MCF 10A (cell line): ENCODE measurements around the gene MEI1. TPM values are rescaled to one million over a fixed set of nuclear protein-coding genes. Genes with fewer than 3 reads are reported as not detected.

Experiments used
- BruUV-seq: library from RNA; stranded (reverse); fragments of 400-500 nt; replicated peaks from 2 replicates; lab custom pipeline; 2021; lab: Mats Ljungman, UMichigan
- CTCF ChIA-PET: fragments of 300-600 bp; sonication (Branson Sonifier 250); formaldehyde crosslinking; extraction: SDS; loops from one replicate; lab custom pipeline; 2021; ENCODE audit warnings: antibody characterized with exemption, inconsistent platforms; lab: Yijun Ruan, JAX
- POLR2A ChIA-PET: fragments of 300-600, 350-650 bp; sonication (Branson Sonifier 250); formaldehyde crosslinking; extraction: SDS; loops from one replicate; lab custom pipeline; 2020; ENCODE audit warnings: antibody characterized with exemption, inconsistent platforms; lab: Yijun Ruan, JAX
- DNase-seq: peaks from one replicate; pipeline ENCODE4 v3.0.0-alpha.2; 2018; ENCODE audit not compliant: unreplicated experiment
- H3K27ac Mint-ChIP-seq: one replicate; pipeline ENCODE4 v1.8.0; 2022; ENCODE audit warnings: mild to moderate bottlenecking, low read depth, mixed read lengths; ENCODE audit not compliant: unreplicated experiment
- H3K27me3 Mint-ChIP-seq: one replicate; pipeline ENCODE4 v1.8.0; 2022; ENCODE audit warnings: mixed read lengths; ENCODE audit not compliant: insufficient read depth, unreplicated experiment
- H3K36me3 Mint-ChIP-seq: one replicate; pipeline ENCODE4 v1.8.0; 2022; ENCODE audit warnings: mild to moderate bottlenecking, moderate library complexity, mixed read lengths; ENCODE audit not compliant: insufficient read depth, unreplicated experiment
- H3K4me1 Mint-ChIP-seq: one replicate; pipeline ENCODE4 v1.8.0; 2022; ENCODE audit warnings: mixed read lengths; ENCODE audit not compliant: insufficient read depth, unreplicated experiment
- H3K4me3 Mint-ChIP-seq: one replicate; pipeline ENCODE4 v1.8.0; 2022; ENCODE audit warnings: mild to moderate bottlenecking, moderate library complexity, mixed read lengths; ENCODE audit not compliant: unreplicated experiment
- H3K9me3 Mint-ChIP-seq: one replicate; pipeline ENCODE4 v1.8.0; 2022; ENCODE audit warnings: mixed read lengths; ENCODE audit not compliant: unreplicated experiment
- intact Hi-C: fragments of 100-400 bp; cut with micrococcal nuclease; formaldehyde crosslinking; loops from 2 replicates; pipeline ENCODE4 v1.14.1; 2022
- total RNA-seq: library from RNA; stranded (reverse); gene quantifications from 2 replicates; pipeline ENCODE4 v1.2.3, GENCODE V29; 2022
- TF ChIP-seq, protein P1 (sequence below): fragments of 200-600 bp; IDR thresholded peaks from one replicate; pipeline ENCODE4 v1.8.0; 2022; ENCODE audit warnings: antibody characterized with exemption, mild to moderate bottlenecking; ENCODE audit not compliant: unreplicated experiment

The MEI1 gene
- total RNA-seq, 1 experiment from 2014 or later = not detected

DNA sequence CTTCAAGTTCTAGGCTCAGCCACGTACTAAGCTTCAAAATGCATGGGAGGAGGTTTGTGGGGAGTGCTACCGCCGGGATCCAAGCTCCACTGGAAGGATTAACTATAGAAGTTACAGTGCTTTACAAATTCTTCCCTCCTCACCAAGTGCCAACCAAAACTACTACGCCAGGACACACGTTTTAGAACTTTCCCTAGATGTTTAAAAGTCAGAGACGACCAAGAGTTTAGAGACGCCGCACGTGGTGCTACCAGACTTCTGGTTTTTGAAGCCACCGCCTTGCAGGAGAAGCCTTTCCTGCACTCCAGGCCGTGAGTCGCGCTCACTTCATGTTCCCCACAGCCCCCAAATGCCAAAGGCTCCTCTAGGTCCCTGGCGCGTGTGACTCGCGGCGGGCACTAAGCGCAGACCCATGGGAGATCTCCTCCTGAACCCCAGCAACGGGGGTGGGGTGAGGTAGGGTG is 11.4 kb upstream of the MEI1 start:
- no peak for DNase-seq
- ChIA-PET CTCF (interaction anchor here (1.3 to 3.7 kb wide), 2 partner anchors 10 to 15 kb away, joined by 3 to 22 read pairs; no protein-coding TSS in a partner anchor), POLR2A (interaction anchor here (0.6 to 3.5 kb wide), 28 partner anchors 8 to 859 kb away, joined by 3 to 35 read pairs (median 4); partner anchors contain the start of genes ACO2, CCDC134, CENPM and DESI1)

DNA sequence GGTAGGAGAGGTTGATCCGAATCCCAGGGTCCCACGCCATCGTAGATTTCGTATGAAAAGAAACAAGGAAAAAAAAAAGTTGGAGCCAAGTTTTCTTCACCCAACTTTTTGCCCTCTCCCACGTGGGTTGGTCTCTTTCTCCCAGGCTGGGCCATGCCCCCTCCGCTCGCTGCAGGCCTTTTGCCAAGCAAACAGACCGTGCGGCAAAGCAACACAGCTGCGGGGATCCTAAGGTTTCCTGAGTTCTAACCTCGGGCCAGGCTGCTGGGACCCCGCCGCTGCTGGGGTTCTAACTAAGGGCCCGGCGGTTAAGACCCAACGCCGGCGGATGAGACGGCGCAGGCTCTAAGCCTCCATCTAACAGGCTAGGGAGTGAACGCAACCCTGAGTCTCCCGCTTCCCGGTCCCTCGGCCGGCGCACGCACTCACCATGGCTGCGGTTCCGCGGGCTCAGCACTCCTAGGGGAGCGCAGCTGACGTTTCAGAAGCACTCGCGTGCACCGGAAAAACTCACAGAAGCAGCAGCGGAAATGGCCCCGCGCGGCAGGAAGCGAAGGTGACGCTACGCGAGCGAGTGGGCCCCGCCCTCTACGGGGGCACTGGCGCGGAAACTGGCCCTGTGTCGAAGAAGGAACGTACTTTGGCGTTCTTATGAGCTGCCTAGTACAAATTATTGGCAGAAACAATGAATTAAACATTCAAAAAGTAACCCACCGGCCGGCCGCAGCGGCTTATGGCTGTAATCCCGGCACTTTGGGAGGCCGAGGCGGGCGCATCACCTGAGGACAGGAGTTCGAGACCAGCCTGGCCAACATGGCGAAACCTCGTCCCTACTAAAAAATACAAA is 10.7 kb upstream of the MEI1 start, which contains the start of gene SNU13:
Gene SNU13 (minus strand): TSS at position 503 of the 847 bp plus-strand sequence. CDS start 71 bp downstream, at position 432.
- TF ChIP-seq, protein P1, sequence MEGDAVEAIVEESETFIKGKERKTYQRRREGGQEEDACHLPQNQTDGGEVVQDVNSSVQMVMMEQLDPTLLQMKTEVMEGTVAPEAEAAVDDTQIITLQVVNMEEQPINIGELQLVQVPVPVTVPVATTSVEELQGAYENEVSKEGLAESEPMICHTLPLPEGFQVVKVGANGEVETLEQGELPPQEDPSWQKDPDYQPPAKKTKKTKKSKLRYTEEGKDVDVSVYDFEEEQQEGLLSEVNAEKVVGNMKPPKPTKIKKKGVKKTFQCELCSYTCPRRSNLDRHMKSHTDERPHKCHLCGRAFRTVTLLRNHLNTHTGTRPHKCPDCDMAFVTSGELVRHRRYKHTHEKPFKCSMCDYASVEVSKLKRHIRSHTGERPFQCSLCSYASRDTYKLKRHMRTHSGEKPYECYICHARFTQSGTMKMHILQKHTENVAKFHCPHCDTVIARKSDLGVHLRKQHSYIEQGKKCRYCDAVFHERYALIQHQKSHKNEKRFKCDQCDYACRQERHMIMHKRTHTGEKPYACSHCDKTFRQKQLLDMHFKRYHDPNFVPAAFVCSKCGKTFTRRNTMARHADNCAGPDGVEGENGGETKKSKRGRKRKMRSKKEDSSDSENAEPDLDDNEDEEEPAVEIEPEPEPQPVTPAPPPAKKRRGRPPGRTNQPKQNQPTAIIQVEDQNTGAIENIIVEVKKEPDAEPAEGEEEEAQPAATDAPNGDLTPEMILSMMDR = no peak
- H3K4me1 Mint-ChIP-seq = peaks cover 12% of the 10 kb centered on the region
- H3K36me3 Mint-ChIP-seq = peaks cover 25% of the 10 kb centered on the region
- H3K27ac Mint-ChIP-seq = peak within 1 kb of the TSS; percentile 97
- peak; percentile 92 for DNase-seq
- no peaks in the 10 kb centered on the region for H3K9me3 Mint-ChIP-seq
- no peaks in the 10 kb centered on the region for H3K27me3 Mint-ChIP-seq
- intact Hi-C loops = no loop called here
- CTCF ChIA-PET = interaction anchor here (0.6 to 3.7 kb wide), 4 partner anchors 9 to 629 kb away, joined by 3 to 22 read pairs (median 3); no protein-coding TSS in a partner anchor
- POLR2A ChIA-PET = interaction anchor here (0.6 to 3.5 kb wide), 33 partner anchors 8 to 836 kb away, joined by 3 to 35 read pairs (median 4); partner anchors contain the start of genes ACO2, CCDC134, CENPM and DESI1
- peak within 1 kb of the TSS; percentile 96 for H3K4me3 Mint-ChIP-seq
- BruUV-seq = no TSS peak

More for the DNA sequence above, 11.4 kb upstream of the MEI1 start:
- BruUV-seq = TSS peak; percentile 67
- intact Hi-C loops = no loop called here
- peak overlapping the region; percentile 97 for H3K27ac Mint-ChIP-seq
- TF ChIP-seq, protein P1 = no peak
- peaks cover 26% of the 10 kb centered on the region for H3K36me3 Mint-ChIP-seq
- H3K27me3 Mint-ChIP-seq = no peaks in the 10 kb centered on the region
- H3K4me3 Mint-ChIP-seq = peak overlapping the region; percentile 96
- no peaks in the 10 kb centered on the region for H3K9me3 Mint-ChIP-seq
- peaks cover 12% of the 10 kb centered on the region for H3K4me1 Mint-ChIP-seq

DNA sequence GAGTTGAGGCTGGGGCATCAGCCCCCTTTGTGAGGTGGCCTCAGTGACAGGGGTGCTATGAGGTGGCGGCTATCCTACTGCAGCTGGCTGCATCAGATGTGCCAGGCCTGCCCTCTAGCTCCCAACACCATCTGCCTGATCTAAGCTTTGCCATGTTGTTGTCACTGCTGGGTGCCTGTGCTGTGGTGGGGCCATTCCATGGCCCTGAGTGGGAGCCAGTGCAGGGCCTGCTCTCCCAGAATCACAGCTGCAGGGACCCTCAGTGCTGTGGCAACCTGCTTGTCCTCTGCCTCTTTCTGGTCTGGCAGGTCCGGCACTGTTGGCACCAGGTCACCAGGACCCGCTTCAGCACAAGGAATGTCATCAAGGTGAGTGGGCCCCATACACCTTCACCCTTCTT is 8.8 kb upstream of the MEI1 start:
- TF ChIP-seq, protein P1 = no peak
- DNase-seq = no peak
- no TSS peak for BruUV-seq
- no peak overlapping the region for H3K4me3 Mint-ChIP-seq
- H3K4me1 Mint-ChIP-seq = peaks cover 5% of the 10 kb centered on the region
- ChIA-PET POLR2A (interaction anchor here (0.6 kb wide), 1 partner anchor 8 kb away, joined by 3 read pairs; no protein-coding TSS in a partner anchor), CTCF (interaction anchor here (0.7 to 1.1 kb wide), 2 partner anchors 24 to 250 kb away, joined by 3 to 4 read pairs; no protein-coding TSS in a partner anchor)
- no peaks in the 10 kb centered on the region for H3K9me3 Mint-ChIP-seq
- intact Hi-C loops = no loop called here
- H3K27ac Mint-ChIP-seq = no peak overlapping the region
- H3K27me3 Mint-ChIP-seq = no peaks in the 10 kb centered on the region
- peaks cover 20% of the 10 kb centered on the region for H3K36me3 Mint-ChIP-seq

DNA sequence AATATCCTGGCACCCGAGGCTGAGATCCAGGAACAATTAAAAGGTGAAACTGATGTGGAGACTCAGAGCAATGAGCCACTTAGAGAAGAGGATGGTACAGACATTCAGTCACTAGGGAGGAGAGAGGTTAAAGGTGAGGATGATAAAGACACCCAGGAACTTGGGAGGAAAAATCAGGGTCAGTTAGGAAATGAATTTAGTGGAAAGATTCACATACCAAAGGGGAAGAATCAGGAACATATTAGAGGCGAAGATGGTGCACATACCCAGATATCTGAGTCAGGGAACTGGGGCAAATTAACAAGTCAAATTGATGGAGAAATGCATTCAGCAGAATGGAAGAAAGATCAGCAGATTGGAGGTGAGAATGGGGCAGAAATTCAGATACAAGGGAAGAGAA is 4.1 kb upstream of the MEI1 start:
- H3K36me3 Mint-ChIP-seq = peaks cover 14% of the 10 kb centered on the region
- no peak for DNase-seq
- no peak overlapping the region for H3K4me3 Mint-ChIP-seq
- ChIA-PET POLR2A (interaction anchor here (1.0 kb wide), 1 partner anchor 21 kb away, joined by 4 read pairs; no protein-coding TSS in a partner anchor), CTCF (interaction anchor here (4.8 kb wide), 1 partner anchor 244 kb away, joined by 50 read pairs; no protein-coding TSS in a partner anchor)
- TF ChIP-seq, protein P1 = no peak
- TSS peak; percentile 15 for BruUV-seq
- H3K4me1 Mint-ChIP-seq = peaks cover 6% of the 10 kb centered on the region
- intact Hi-C loops = no loop called here
- H3K27me3 Mint-ChIP-seq = no peaks in the 10 kb centered on the region
- H3K27ac Mint-ChIP-seq = no peak overlapping the region
- no peaks in the 10 kb centered on the region for H3K9me3 Mint-ChIP-seq
